GM11168 (cell line): ENCODE data around the gene CSNK1D.
"Not testable (repeated sequence)": the region's sequence is repeated elsewhere in the genome, so short reads cannot be mapped to it uniquely, and the experiment has no call there.

ENCODE experiments used
- in situ Hi-C: fragments of 300-500 bp; cut with MboI; formaldehyde crosslinking; loops from one replicate; pipeline ENCODE4 v1.12.0; 2022; ENCODE audit warnings: low sequenced_read_pairs; ENCODE audit not compliant: unreplicated experiment

Gene CSNK1D

GRCh38 chr17:82276938-82277337 is 3.4 kb upstream of the CSNK1D start:
- in situ Hi-C loops = no loop called here

- in situ Hi-C loops = no loop called here
These were observed 1.8 kb upstream of the CSNK1D start for GRCh38 chr17:82275326-82275725.

- in situ Hi-C loops = no loop called here
These were observed 877 bp upstream of the CSNK1D start for GRCh38 chr17:82274134-82275020.

GRCh38 chr17:82272495-82273326 is 789 bp downstream of the CSNK1D start:
- in situ Hi-C loops = no loop called here

GRCh38 chr17:82271401-82271800 is 2.1 kb downstream of the CSNK1D start:
- in situ Hi-C loops = no loop called here

- in situ Hi-C loops = no loop called here
These were observed 2.8 kb downstream of the CSNK1D start for GRCh38 chr17:82270651-82271050.

- in situ Hi-C loops = no loop called here
These were observed 3.5 kb downstream of the CSNK1D start for GRCh38 chr17:82269882-82270500.

GRCh38 chr17:82269138-82269881 is 4.2 kb downstream of the CSNK1D start:
- in situ Hi-C loops = no loop called here

- in situ Hi-C loops = no loop called here
These were observed 5.7 kb downstream of the CSNK1D start for GRCh38 chr17:82267575-82268379.

GRCh38 chr17:82266142-82266541 is 7.4 kb downstream of the CSNK1D start:
- in situ Hi-C loops = no loop called here

GRCh38 chr17:82263641-82264040 is 9.9 kb downstream of the CSNK1D start:
- in situ Hi-C loops = no loop called here

GRCh38 chr17:82262344-82262743 is 11.2 kb downstream of the CSNK1D start:
- in situ Hi-C loops = no loop called here

GRCh38 chr17:82259972-82260961 is 13.2 kb downstream of the CSNK1D start:
- in situ Hi-C loops = not testable (repeated sequence)

GRCh38 chr17:82258555-82258954 is 14.9 kb downstream of the CSNK1D start:
- in situ Hi-C loops = no loop called here

GRCh38 chr17:82257473-82257872 is 16.0 kb downstream of the CSNK1D start:
- in situ Hi-C loops = no loop called here

- in situ Hi-C loops = no loop called here
These were observed 17.1 kb downstream of the CSNK1D start for GRCh38 chr17:82256242-82256885.

GRCh38 chr17:82255402-82255972 is 18.0 kb downstream of the CSNK1D start:
- in situ Hi-C loops = no loop called here
